K562 (cell line): Measurements from ENCODE around the gene SRPK3. TPM values are rescaled to one million over a fixed set of nuclear protein-coding genes. Genes with fewer than 3 reads are reported as not detected.

Experiments
- FIP1L1 ChIP-seq: fragments of 200-400 bp; formaldehyde crosslinking; IDR thresholded peaks from 2 replicates; pipeline ENCODE4 v1.6.1; 2018; ENCODE audit warnings: mild to moderate bottlenecking, low read depth, low read length; ENCODE audit not compliant: poor library complexity, severe bottlenecking
- IFI16 ChIP-seq: fragments of 250-450 bp; sonication (Bioruptor Pico); IDR thresholded peaks from 2 replicates; pipeline ENCODE4 v2.1.2; 2022; ENCODE audit warnings: mild to moderate bottlenecking, inconsistent platforms
- KDM1A ChIP-seq, 2 experiments: fragments of 450-650 bp; IDR thresholded peaks; 2 replicates each; pipeline ENCODE4 v1.6.1; 2016; ENCODE audit warnings: mild to moderate bottlenecking in 2 of 2
- SIRT6 ChIP-seq: IDR thresholded peaks from one replicate; pipeline ENCODE4 v1.6.1; 2012; ENCODE audit warnings: low read depth, mild to moderate bottlenecking, control low read depth, inconsistent platforms, low read length, moderate library complexity
- SP2 ChIP-seq: IDR thresholded peaks from 2 replicates; pipeline ENCODE4 v1.6.1; 2011; ENCODE audit warnings: mild to moderate bottlenecking, low read depth, low read length, moderate library complexity; ENCODE audit not compliant: poor library complexity, severe bottlenecking; ENCODE audit errors: extremely low read depth
- THRB ChIP-seq: fragments of 450-650 bp; formaldehyde crosslinking; conservative IDR thresholded peaks from 2 replicates; pipeline ENCODE4 v1.4.0; 2022; ENCODE audit warnings: mild to moderate bottlenecking, missing genetic modification characterization
- ZBTB40 ChIP-seq, 2 experiments: fragments of 450-650 bp in 1 of 2; sonication (generic) in 1 of 2; formaldehyde crosslinking in 1 of 2; IDR thresholded peaks; 2 replicates each; pipeline versions ENCODE4 v1.7.1 to v1.9.0; 2016 to 2022; ENCODE audit warnings: inconsistent platforms in 1 of 2, mild to moderate bottlenecking in 1 of 2, missing genetic modification reagents in 1 of 2
- ZEB2 ChIP-seq: fragments of 450-650 bp; IDR thresholded peaks from 2 replicates; pipeline ENCODE4 v1.6.1; 2016
- ZMIZ1 ChIP-seq, 2 experiments: fragments of 150-350 bp in 1 of 2; IDR thresholded peaks; 2 replicates each; pipeline ENCODE4 v1.6.1; 2012 to 2016; ENCODE audit warnings: low read depth in 2 of 2, low read length in 2 of 2, mild to moderate bottlenecking in 1 of 2, moderate library complexity in 1 of 2
- ZNF253 ChIP-seq: fragments of 250-450 bp; sonication (Bioruptor Pico); conservative IDR thresholded peaks from 2 replicates; pipeline ENCODE4 v1.6.1; 2021; ENCODE audit warnings: mild to moderate bottlenecking
- ZNF431 ChIP-seq: sonication (generic); formaldehyde crosslinking; IDR thresholded peaks from 2 replicates; pipeline ENCODE4 v1.8.0; 2022; ENCODE audit warnings: mild to moderate bottlenecking, missing genetic modification reagents
- ZSCAN29 ChIP-seq: fragments of 450-650 bp; IDR thresholded peaks from 2 replicates; pipeline ENCODE4 v1.6.1; 2017
- polyA plus RNA-seq, 8 experiments: library from polyadenylated mRNA; depleted of rRNA in 4 of 8; stranded (reverse) in 5 of 8; unstranded in 3 of 8; fragments of >200 nt; fragmentation: Nextera tagmentation in 2 of 8; fragmentation: Illumina TruSeq in 1 of 8; extraction: Ambion mirVana in 2 of 8; extraction: Trizol in 1 of 8; gene quantifications; 2 replicates each; pipeline versions ENCODE4 v1.2.1 to v1.2.3, GENCODE V29; 2011 to 2014; ENCODE audit warnings: inconsistent platforms in 1 of 8, missing spikeins in 1 of 8
- total RNA-seq, 7 experiments: library from RNA; depleted of rRNA in 6 of 7; stranded (reverse); fragments of >200 nt in 6 of 7; fragmentation: Illumina TruSeq in 2 of 7; extraction: Trizol in 2 of 7; gene quantifications; 2 replicates each; pipeline versions ENCODE4 v1.2.1 to v1.2.3, GENCODE V29; 2011 to 2021; ENCODE audit warnings: low replicate concordance in 1 of 7

The SRPK3 gene
- total and polyA plus RNA-seq, 9 of the 15 experiments (the other 6 are each of a cell fraction or from before 2014, with no cell fraction given), result 0.01 to 0.09 (median 0.04) TPM; not detected in 2

- TF ChIP-seq ZBTB40 (IDR thresholded peaks at IDR 0.05), result peak; percentile 91
- no peak for TF ChIP-seq ZBTB40 (CRISPR knock-in tag; IDR thresholded peaks at IDR 0.05)
- TF ChIP-seq ZEB2, result 0 out of 2 replicates have a peak, but pooled peaks have one; percentile 30
- TF ChIP-seq FIP1L1, result peak; percentile 50
- no peak for TF ChIP-seq KDM1A (IDR thresholded peaks at IDR 0.05)
- no peak for TF ChIP-seq IFI16 (CRISPR knock-in tag)
- TF ChIP-seq ZNF431 (CRISPR knock-in tag), result no peak
- no peak for TF ChIP-seq ZNF253 (CRISPR knock-in tag)
- TF ChIP-seq THRB (CRISPR knock-in tag), result no peak
- TF ChIP-seq ZMIZ1 (IDR thresholded peaks at IDR 0.05; ENCODE audit: low read depth in 2 of 2, low read length in 2 of 2), result peak in 1 of 2 experiments; percentile 80; a peak in 2 of 4 replicates
- TF ChIP-seq ZSCAN29, result no peak
- TF ChIP-seq SP2, result no peak
- TF ChIP-seq SIRT6, result no peak
These were observed 15.4 kb upstream of the SRPK3 start (continued) for GRCh38 chrX:153765138-153766079.
